ENCODE measurements around the gene TBC1D2.

- TF ChIP-seq GATA2 (IDR thresholded peaks at IDR 0.05; ENCODE audit: low read depth, low read length) (no peak), GATA3 (IDR thresholded peaks at IDR 0.05; ENCODE audit: low read depth, low read length) (no peak)
Measured at GRCh38 chr9:98253565-98253964, 1.9 kb downstream of the TBC1D2 start.
